Hematopoietic multipotent progenitor cell (in vitro differentiated cells): ENCODE data around the gene FMN1. TPM values are rescaled to one million over a fixed set of nuclear protein-coding genes. Genes with fewer than 3 reads are reported as not detected.

ENCODE experiments used
- DNase-seq, 3 donors: peaks; one replicate each; pipeline ENCODE4 v3.0.0-alpha.2; 2011 to 2015; ENCODE audit warnings: low read depth in 2 of 3, low spot score in 2 of 3
- total RNA-seq: library from RNA; depleted of rRNA; stranded (reverse); fragments of >200 nt; gene quantifications from one replicate; pipeline ENCODE4 v1.2.3, GENCODE V29; 2012

FMN1 gene
- 0.27 TPM for total RNA-seq

GRCh38 chr15:33194704-33195670, at the start of gene FMN1:
Gene FMN1 (minus strand): TSS chr15:33194714. CDS start chr15:33154914, 39,800 bp downstream.
- DNase-seq: peak; percentile 59 to 95 (median 94)

- DNase-seq: peak in 1 of 3 donors; percentile 12
Observed at GRCh38 chr15:33243869-33244268, 49.4 kb upstream of the FMN1 start.

- no peak for DNase-seq
Observed at GRCh38 chr15:33243393-33243792, 48.9 kb upstream of the FMN1 start.

GRCh38 chr15:33242669-33243191, 48.2 kb upstream of the FMN1 start:
- peak in 1 of 3 donors; percentile 45 for DNase-seq

GRCh38 chr15:33242165-33242564, 47.7 kb upstream of the FMN1 start:
- DNase-seq: no peak

GRCh38 chr15:33236841-33237509, 42.5 kb upstream of the FMN1 start:
- no peak for DNase-seq

- peak in 1 of 3 donors; percentile 59 for DNase-seq
Observed at GRCh38 chr15:33234020-33234461, 39.5 kb upstream of the FMN1 start.

- peak; percentile 9 to 97 (median 88) for DNase-seq
Observed at GRCh38 chr15:33226559-33227181, 32.2 kb upstream of the FMN1 start.

- DNase-seq: no peak
Observed at GRCh38 chr15:33218071-33218491, 23.6 kb upstream of the FMN1 start.

GRCh38 chr15:33215941-33216872, 21.7 kb upstream of the FMN1 start:
- peak in 1 of 3 donors; percentile 65 for DNase-seq

GRCh38 chr15:33211176-33211808, 16.8 kb upstream of the FMN1 start:
- peak in 2 of 3 donors; percentile 52 to 82 for DNase-seq

GRCh38 chr15:33209575-33210481, 15.3 kb upstream of the FMN1 start:
- peak in 1 of 3 donors; percentile 31 for DNase-seq

GRCh38 chr15:33207646-33208045, 13.1 kb upstream of the FMN1 start:
- no peak for DNase-seq

- no peak for DNase-seq
Observed at GRCh38 chr15:33206366-33206765, 11.9 kb upstream of the FMN1 start.

- no peak for DNase-seq
Observed at GRCh38 chr15:33204926-33205325, 10.4 kb upstream of the FMN1 start.

GRCh38 chr15:33204087-33204486, 9.6 kb upstream of the FMN1 start:
- no peak for DNase-seq

- peak in 2 of 3 donors; percentile 82 to 83 for DNase-seq
Observed at GRCh38 chr15:33201491-33202231, 7.1 kb upstream of the FMN1 start.
